ENCODE data around the gene EMSY. TPM values are rescaled to one million over a fixed set of nuclear protein-coding genes. Genes with fewer than 3 reads are reported as not detected.

The EMSY gene
- polyA plus RNA-seq, 10 donors = 11.7 to 21.2 (median 15.5) TPM

- DNase-seq = no peak
Observed at GRCh38 chr11:76455931-76456330, 11.1 kb downstream of the EMSY start.

GRCh38 chr11:76456571-76456970 lies 11.8 kb downstream of the EMSY start:
- DNase-seq = no peak

- DNase-seq = no peak
Observed at GRCh38 chr11:76459299-76459698, 14.5 kb downstream of the EMSY start.

DNA sequence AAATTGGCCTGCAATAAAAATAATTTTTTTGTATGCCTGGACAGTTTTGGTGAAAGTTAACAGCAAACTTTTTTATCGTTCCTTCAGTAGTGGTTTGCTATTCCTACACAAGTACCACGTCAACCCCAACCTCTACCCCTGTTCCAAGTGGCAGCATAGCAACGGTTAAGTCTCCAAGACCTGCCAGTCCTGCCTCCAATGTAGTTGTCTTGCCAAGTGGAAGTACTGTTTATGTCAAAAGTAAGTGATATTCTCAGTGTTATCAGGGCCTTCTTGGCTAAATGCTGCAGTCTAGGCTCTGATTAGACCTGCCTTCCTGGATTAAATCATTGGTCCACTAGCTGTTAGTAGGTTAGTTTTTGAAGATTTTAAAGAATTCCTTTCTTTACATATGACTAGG lies 15.0 kb downstream of the EMSY start:
- no peak for DNase-seq

- no peak for DNase-seq
Observed at GRCh38 chr11:76462317-76462716, 17.5 kb downstream of the EMSY start.

- DNase-seq = no peak
Observed at GRCh38 chr11:76465701-76466100, 20.9 kb downstream of the EMSY start.

DNA sequence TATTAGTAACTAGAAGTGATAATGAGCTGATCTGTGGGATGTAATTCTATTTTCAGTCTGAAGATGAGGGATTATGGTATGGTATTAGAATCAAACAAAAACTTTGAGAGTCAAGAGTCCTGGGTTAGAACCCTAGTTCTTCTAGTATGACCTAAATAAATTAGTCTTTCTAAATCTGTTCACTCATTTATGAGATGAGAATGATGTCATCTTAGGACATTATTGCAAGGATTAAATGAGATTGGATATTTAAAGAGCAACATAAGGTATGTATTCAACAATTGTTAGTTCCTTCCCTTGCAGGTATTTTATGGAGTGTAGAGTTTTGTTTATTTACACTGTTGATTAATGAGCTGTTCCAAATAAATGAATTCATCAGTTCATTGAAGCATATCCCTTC lies 21.8 kb downstream of the EMSY start:
- DNase-seq = no peak

GRCh38 chr11:76469141-76469540 lies 24.3 kb downstream of the EMSY start:
- DNase-seq = no peak

GRCh38 chr11:76471382-76471781 lies 26.6 kb downstream of the EMSY start:
- DNase-seq = no peak

DNA sequence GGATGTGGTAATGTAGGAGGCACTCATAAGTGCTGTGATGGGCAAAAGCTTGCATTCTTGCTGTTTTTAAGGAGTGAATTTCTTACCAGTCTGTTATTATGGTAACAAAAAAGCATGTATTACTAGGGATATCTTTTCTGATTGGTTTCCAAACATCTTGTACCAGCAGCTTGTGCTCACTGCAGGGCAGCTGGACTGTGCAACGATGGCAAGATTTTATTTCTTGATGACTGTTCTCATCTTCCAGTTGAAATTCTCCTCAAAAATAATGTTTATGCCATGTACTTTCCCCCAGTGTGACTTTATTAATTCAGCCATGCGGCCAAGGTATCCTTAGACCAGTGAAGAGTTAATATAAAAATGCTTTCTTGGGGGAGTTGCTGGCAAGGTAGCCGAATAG lies 35.4 kb downstream of the EMSY start:
- no peak for DNase-seq

GRCh38 chr11:76491644-76492043 lies 46.8 kb downstream of the EMSY start:
- no peak for DNase-seq

GRCh38 chr11:76493040-76493439 lies 48.2 kb downstream of the EMSY start:
- DNase-seq = no peak

GRCh38 chr11:76493626-76494539 lies 49.1 kb downstream of the EMSY start:
- DNase-seq = no peak

- DNase-seq = no peak
Observed at GRCh38 chr11:76495019-76495418, 50.2 kb downstream of the EMSY start.

- DNase-seq = no peak
Observed at GRCh38 chr11:76496174-76496573, 51.4 kb downstream of the EMSY start.

- no peak for DNase-seq
Observed at GRCh38 chr11:76501526-76502202, 56.8 kb downstream of the EMSY start.

DNA sequence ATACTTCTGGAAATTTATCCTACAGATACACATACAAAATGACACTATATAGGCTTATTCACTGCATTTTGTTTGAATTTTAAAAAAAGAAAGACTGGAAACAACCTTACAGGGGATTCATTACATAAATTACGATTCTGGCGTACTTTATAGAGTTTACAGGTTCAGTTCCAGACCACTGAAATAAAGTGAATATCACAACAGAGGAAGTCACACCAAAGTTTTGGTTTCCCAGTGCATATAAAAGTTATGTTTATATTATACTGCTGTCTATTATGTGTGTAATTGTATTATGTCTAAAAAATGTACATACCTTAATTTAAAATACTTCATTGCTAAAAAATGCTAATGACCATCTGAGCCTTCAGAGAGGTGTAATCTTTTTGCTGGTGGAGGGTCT lies 62.0 kb downstream of the EMSY start:
- DNase-seq = no peak

GRCh38 chr11:76510060-76511047 lies 65.5 kb downstream of the EMSY start:
- DNase-seq = peak in 1 of 3 donors; percentile 12

- DNase-seq = peak; percentile 11 to 42 (median 15)
Observed at GRCh38 chr11:76512851-76513653, 68.2 kb downstream of the EMSY start.

DNA sequence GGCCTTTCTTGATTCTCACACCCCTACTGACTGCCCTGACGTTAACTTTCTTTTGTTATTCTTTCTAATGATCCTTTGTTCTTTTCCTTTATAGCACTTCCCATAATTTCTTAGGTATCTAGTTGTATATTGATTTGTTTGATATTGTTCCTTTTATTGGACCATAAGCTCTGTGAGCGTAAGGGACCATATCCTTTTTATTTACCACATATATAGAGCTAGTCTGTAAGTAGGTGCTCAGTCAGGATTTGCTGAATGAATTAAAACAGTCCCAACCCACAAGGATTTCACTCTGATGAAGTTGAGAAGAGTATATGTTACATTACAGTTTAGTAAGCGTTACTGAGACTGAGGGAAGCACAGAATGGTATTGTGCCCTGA lies 68.8 kb downstream of the EMSY start:
- DNase-seq = no peak

GRCh38 chr11:76515494-76515893 lies 70.7 kb downstream of the EMSY start:
- no peak for DNase-seq

Measured in muscle of back (tissue), 11 donors.